ENCODE results near the gene ZNF765. TPM values are rescaled to one million over a fixed set of nuclear protein-coding genes. Genes with fewer than 3 reads are reported as not detected.
"Not testable (repeated sequence)": the region's sequence is repeated elsewhere in the genome, so short reads cannot be mapped to it uniquely, and the experiment has no call there.

The ZNF765 gene
- polyA plus RNA-seq, 1 donor from 2014 or later = 8.7 TPM

DNA sequence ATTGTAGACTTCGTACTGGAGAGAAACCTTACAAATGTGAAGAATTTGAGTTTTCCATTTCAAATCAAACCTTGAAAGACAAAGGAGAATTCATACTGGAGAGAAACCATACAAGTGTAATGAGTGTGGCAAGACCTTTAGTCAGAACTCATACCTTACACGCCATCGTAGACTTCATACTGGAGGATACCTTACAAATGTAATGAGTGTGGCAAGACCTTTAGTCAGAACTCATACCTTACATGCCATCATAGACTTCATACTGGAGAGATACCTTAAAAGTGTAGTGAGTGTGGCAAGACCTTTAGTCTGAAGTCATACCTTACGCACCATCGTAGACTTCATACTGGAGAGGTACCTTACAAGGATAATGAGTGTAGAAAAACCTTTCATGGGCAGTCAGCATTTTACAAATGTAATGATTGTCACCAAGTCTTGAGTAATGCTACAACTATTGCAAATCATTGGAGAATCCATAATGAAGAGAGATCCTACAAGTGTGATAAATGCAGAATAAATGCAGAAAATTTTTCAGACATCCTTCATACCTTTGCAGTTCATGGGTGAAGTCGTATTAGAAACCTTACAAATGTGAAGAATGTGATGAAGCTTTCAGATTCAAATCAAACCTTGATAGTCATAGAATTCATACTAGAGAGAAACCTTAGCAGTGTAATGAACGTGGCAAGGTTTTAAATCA, 14.7 kb downstream of the ZNF765 start:
- Histone ChIP-seq H3K79me2 (replicated peaks; ENCODE audit: insufficient read depth, low read length) (no peaks in the 10 kb centered on the region), H3K9me2 (ENCODE audit: insufficient read depth, low read length) (no peaks in the 10 kb centered on the region), H3K36me3 (ENCODE audit: insufficient read depth, low read length) (peaks cover 7% of the 10 kb centered on the region), H3F3A (ENCODE audit: insufficient read depth, low read length, poor library complexity, severe bottlenecking) (no peaks in the 10 kb centered on the region), H3K27me3 (ENCODE audit: insufficient read depth, low read depth, low read length) (no peaks in the 10 kb centered on the region), H4K20me1 (ENCODE audit: insufficient read depth) (no peaks in the 10 kb centered on the region), H3K27ac (ENCODE audit: low read length) (no peak overlapping the region), H3K9me3 (ENCODE audit: low read length) (peaks cover 13% of the 10 kb centered on the region), H2AFZ (ENCODE audit: low read depth, low read length) (no peak overlapping the region), H3K9ac (ENCODE audit: low read length) (no peak overlapping the region), H3K4me2 (ENCODE audit: low read length) (no peak overlapping the region), H3K4me3 (ENCODE audit: low read length) (no peak overlapping the region)
- no peak for TF ChIP-seq TAF1 (IDR thresholded peaks at IDR 0.05; ENCODE audit: low read depth)
- no peak for TF ChIP-seq EZH2 (IDR thresholded peaks at IDR 0.05; ENCODE audit: borderline replicate concordance, insufficient read depth, low read length, poor library complexity, severe bottlenecking)
- TF ChIP-seq, protein P1, sequence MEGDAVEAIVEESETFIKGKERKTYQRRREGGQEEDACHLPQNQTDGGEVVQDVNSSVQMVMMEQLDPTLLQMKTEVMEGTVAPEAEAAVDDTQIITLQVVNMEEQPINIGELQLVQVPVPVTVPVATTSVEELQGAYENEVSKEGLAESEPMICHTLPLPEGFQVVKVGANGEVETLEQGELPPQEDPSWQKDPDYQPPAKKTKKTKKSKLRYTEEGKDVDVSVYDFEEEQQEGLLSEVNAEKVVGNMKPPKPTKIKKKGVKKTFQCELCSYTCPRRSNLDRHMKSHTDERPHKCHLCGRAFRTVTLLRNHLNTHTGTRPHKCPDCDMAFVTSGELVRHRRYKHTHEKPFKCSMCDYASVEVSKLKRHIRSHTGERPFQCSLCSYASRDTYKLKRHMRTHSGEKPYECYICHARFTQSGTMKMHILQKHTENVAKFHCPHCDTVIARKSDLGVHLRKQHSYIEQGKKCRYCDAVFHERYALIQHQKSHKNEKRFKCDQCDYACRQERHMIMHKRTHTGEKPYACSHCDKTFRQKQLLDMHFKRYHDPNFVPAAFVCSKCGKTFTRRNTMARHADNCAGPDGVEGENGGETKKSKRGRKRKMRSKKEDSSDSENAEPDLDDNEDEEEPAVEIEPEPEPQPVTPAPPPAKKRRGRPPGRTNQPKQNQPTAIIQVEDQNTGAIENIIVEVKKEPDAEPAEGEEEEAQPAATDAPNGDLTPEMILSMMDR (IDR thresholded peaks at IDR 0.05; ENCODE audit: poor library complexity, severe bottlenecking) = no peak
- no peak for TF ChIP-seq EP300 (conservative IDR thresholded peaks at IDR 0.05; ENCODE audit: poor library complexity, severe bottlenecking)
- no peak for TF ChIP-seq SMC3 (conservative IDR thresholded peaks at IDR 0.05; ENCODE audit: poor library complexity)
- TF ChIP-seq RAD21 (conservative IDR thresholded peaks at IDR 0.05) = no peak
- TF ChIP-seq, protein P2, sequence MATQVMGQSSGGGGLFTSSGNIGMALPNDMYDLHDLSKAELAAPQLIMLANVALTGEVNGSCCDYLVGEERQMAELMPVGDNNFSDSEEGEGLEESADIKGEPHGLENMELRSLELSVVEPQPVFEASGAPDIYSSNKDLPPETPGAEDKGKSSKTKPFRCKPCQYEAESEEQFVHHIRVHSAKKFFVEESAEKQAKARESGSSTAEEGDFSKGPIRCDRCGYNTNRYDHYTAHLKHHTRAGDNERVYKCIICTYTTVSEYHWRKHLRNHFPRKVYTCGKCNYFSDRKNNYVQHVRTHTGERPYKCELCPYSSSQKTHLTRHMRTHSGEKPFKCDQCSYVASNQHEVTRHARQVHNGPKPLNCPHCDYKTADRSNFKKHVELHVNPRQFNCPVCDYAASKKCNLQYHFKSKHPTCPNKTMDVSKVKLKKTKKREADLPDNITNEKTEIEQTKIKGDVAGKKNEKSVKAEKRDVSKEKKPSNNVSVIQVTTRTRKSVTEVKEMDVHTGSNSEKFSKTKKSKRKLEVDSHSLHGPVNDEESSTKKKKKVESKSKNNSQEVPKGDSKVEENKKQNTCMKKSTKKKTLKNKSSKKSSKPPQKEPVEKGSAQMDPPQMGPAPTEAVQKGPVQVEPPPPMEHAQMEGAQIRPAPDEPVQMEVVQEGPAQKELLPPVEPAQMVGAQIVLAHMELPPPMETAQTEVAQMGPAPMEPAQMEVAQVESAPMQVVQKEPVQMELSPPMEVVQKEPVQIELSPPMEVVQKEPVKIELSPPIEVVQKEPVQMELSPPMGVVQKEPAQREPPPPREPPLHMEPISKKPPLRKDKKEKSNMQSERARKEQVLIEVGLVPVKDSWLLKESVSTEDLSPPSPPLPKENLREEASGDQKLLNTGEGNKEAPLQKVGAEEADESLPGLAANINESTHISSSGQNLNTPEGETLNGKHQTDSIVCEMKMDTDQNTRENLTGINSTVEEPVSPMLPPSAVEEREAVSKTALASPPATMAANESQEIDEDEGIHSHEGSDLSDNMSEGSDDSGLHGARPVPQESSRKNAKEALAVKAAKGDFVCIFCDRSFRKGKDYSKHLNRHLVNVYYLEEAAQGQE (IDR thresholded peaks at IDR 0.05; ENCODE audit: borderline replicate concordance) = no peak
- TF ChIP-seq POLR2AphosphoS5 (IDR thresholded peaks at IDR 0.05) = no peak
- no peak for TF ChIP-seq MXI1 (conservative IDR thresholded peaks at IDR 0.05; ENCODE audit: poor library complexity, severe bottlenecking)

DNA sequence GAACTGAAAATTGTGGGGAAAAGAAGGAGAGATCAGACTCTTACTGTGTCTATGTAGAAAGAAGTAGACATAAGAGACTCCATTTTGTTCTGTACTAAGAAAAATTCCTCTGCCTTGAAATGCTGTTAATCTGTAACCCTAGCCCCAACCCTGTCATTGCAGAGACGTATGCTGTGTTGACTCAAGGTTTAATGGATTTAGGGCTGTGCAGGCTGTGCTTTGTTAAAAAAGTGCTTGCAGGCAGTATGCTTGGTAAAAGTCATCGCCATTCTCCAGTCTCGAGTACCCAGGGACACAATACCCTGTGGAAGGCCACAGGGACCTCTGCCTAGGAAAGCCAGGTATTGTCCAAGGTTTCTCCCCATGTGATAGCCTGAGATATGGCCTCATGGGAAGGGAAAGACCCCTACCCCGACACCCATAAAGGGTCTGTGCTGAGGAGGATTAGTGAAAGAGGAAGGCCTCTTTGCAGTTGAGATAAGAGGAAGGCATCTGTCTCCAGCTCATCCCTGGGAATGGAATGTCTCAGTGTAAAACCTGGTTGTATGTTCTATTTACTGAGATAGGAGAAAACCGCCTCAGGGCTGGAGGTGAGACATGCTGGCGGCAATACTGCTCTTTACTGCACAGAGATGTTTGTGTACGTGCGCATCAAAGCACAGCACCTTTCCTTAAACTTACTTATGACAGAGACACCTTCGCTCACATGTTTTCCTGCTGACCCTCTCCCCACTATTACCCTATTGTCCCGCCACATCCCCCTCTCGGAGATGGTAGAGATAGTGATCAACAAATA, 25.8 kb downstream of the ZNF765 start:
- H3K79me2 ChIP-seq (replicated peaks; ENCODE audit: insufficient read depth, low read length); H3K27me3 ChIP-seq (ENCODE audit: insufficient read depth, low read depth, low read length); H3K4me2 ChIP-seq (ENCODE audit: low read length); H2AFZ ChIP-seq (ENCODE audit: low read depth, low read length); H3K9me3 ChIP-seq (ENCODE audit: low read length); H3F3A ChIP-seq (ENCODE audit: insufficient read depth, low read length, poor library complexity, severe bottlenecking); H3K4me3 ChIP-seq (ENCODE audit: low read length); H3K9me2 ChIP-seq (ENCODE audit: insufficient read depth, low read length); H3K36me3 ChIP-seq (ENCODE audit: insufficient read depth, low read length); H3K9ac ChIP-seq (ENCODE audit: low read length); H3K27ac ChIP-seq (ENCODE audit: low read length); H4K20me1 ChIP-seq (ENCODE audit: insufficient read depth): not testable (repeated sequence)

Measured in neural cell (in vitro differentiated cells).